HG03378 (cell line): Measurements from ENCODE around the gene METTL24.

Experiments
- ATAC-seq: cut with Tn5 transposase; IDR thresholded peaks from one replicate; pipeline ENCODE4 v1.9.1; 2021; ENCODE audit warnings: mild to moderate bottlenecking, moderate library complexity; ENCODE audit not compliant: unreplicated experiment

Gene METTL24

DNA sequence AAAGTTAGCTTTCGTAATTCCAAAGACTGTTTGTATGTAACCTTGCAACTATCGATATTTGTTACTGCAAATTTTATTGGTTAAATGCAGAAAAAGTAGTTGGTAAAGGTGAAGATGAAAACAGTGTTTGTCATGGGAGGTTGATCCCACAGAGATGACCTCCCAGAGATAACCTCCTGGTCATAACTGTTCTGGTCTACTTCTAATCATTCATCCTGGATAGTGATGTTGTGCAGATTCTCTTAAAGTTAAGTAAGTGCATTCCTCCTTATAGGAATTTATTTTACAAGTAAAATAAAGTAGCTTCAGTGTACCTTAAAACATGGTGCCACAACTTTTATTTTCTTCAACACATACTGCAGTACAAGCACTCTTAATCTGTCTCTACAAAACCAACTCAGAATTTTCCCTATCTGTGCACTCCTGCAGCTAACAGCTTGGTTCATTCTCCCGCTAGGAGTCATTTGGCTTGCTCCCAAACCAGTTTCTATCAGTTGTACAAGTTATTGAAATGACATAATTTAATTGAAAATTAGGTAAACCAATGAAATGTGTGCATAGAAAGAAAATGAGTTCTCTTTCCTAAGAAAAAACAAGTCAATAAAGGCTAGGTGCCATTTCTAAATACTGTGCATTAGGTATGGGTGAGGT is 19.2 kb downstream of the METTL24 start:
- ATAC-seq, result no peak

DNA sequence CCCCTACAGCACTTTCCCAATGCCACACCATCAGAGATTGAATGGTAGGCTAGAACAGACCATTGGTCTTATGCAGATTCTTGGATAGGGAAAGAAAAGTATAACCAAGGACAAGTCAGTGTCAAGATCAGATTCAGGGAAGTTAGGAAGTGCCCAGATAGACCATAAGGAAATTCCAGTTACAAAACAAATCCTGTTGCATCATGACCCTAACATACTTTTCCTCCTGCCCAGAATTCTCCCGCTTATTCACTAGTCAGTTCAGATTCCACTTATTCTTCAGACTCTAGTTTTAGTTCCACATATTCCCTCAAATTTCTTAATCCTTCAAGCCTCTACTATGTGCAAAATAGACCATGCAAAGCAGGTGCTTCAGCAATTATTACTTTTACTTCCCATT is 20.7 kb downstream of the METTL24 start:
- ATAC-seq, result no peak

DNA sequence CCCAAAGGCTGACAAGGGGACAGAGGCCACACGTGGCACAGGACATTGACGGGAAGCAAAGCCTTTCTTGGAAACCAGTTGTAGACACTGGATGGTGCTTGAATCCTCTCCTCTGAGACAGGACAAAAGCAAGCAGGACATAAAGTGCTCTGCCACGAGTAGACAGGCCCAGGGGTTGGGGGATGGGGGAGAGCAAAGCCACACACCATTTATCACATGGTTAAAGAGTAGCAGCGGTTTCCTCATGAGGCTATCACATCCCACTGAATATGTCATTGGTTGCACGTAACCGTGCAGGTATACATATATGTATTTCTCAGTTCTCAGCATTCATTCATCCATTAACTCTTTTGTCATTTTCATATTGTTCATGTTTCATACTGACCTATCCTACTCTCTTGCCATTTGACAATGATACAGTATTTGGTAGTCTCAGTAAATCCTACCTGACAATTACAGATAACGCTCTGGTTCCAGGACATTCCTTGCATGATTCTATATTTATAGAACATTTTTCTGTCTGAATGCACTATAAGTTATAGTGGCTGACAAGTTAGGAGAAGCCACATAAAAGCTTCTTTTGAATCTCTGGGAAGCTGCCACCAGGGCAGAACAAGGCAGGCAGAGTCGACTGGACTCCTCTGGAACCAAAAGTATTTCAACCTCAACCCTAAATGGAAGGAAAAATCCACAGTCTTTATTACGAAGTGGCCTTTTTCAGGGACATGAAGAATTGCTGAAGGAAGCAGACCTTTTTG is 23.5 kb downstream of the METTL24 start:
- ATAC-seq, result no peak

DNA sequence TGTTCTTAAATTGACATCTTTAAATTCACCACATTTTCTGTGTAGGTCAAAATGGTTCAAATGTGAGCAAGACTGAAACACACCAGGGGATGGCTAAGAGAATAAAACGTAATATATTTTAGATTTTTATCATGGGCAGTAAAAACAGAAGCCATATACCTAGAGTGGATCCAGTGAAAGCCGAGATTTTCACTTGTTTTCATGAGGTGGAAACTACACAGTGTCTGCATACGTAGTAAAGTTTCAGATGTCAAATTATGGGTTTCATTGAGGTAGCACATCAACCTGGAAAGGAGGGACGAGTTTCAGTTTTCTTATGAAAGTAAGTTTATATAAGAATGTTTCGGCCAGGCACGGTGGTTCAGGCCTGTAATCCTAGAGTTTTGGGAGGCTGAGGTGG is 25.9 kb downstream of the METTL24 start:
- ATAC-seq, result no peak

DNA sequence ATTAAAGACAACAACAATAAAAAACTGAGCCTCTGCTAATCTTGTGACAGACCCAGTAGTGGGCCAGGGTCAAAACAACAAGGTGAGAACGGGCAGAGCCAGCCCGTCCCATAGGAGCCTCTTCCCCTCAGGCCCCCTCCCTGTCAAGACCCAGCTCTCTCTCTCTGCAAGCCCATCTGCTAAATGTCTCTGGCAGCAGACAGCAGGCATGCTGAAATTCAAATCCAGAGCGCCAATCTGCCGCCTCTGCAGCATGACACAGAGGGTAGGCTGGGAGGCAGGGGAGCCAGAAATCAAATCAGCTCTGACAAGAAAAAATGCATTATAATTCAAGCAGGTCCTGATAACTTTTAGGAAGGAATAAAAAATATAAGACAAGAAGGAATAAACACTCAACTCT is 26.3 kb downstream of the METTL24 start:
- ATAC-seq, result no peak

DNA sequence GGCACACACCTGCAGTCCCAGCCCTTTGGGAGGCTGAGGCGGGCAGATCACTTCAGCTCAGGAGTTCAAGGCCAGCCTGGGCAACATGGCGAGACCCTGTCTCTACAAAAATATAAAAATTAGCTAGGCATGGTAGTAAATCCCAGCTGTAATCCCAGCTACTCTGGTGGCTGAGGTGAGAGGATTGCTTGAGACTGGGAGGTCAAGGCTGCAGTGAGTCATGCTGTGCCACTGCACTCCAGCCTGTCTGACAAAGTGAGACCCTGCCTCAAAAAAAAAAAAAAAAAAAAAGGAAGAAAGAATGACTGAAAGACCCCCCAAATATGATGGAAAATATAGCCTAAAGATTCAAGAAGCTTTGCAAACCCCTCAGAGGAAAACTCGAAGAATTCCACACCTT is 26.8 kb downstream of the METTL24 start:
- no peak for ATAC-seq

DNA sequence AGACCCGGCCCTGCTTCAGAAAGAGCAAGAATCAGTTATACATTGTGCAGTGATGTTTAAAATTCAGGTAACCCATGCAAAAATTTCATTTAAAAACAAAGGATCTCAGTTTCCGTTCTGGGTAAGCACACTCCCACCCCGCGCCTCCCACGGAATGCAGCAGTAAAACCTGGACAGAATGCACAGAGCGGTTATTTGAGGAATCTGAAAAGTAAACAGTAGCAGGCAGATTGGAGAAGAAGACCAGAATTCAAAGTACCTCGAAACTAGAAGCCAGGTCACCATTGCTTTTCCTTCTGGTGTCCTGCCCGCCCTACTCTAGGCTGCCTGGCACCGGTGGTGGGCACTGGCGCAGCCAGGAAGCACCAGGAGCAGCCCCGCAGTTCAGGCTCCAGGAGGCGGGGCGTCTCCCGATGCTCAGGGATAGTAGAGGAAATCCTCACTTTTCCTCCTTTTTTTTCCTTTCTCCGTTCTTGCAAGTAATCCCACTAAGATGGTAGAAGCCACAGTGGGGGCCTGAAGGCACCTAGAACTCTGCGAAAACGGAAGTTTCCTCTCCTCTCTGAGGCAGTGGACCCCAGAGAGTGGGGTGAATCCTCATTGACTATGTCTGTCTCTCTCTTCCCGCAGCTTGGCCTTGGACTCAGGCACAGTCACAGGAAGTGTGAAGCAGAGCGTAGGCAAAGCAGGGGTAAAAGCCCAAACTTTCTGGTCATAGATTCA is 28.3 kb downstream of the METTL24 start:
- no peak for ATAC-seq

DNA sequence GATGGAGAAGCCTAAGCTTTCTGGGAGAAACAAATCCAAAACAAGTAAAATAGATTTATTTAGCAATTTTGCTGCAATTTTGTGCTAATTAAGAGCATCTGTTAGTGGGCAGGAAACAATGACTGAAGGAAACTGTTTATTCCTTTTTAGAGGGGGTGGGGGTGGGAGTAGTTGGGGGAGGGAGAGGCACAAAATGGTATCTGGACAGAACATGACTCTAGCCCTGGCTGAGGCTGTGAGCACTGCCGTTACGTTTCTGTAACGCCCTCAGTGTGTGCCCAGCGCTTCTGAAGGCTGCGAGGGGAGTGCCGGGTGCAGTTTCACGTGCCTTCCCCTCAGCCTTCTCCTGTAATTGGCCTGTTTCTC is 28.8 kb downstream of the METTL24 start:
- no peak for ATAC-seq

DNA sequence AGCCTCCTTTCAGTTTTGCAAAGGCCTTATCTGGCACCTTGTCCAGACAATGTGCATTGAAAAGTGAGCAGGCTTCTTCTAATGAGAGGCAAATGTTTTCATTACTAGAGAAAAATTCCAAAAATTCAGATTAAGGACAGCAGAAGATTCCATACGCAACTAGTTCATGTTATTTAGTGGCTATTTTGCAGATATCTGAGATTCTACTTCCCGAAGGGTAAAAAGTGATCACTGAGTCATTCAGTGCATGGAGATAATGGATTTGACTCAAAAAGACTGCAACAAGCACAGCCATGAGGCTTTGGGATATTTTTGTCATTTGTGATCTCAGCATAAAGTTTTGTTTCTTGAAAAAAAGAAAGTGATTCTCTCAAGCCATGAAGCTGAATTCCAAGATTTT is 29.9 kb downstream of the METTL24 start:
- no peak for ATAC-seq

DNA sequence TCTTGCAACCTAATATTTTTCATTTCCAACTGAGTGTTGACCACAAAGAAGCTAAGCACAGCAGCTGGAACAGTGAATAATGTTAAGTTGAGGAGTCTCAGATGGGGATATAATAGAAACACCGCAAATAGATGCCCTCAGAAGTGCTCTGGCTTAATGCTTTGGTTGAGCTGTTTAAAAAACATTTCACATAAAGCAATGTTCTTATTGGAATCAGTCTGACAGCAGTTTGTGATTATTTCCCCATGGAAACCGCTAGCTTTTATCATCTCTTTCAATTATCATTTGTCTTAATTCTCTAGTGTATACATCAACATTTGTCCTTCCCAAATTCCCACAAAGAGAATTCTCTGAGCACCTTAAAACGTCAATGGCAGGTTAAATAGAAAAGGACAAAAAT is 30.8 kb downstream of the METTL24 start:
- ATAC-seq, result no peak

DNA sequence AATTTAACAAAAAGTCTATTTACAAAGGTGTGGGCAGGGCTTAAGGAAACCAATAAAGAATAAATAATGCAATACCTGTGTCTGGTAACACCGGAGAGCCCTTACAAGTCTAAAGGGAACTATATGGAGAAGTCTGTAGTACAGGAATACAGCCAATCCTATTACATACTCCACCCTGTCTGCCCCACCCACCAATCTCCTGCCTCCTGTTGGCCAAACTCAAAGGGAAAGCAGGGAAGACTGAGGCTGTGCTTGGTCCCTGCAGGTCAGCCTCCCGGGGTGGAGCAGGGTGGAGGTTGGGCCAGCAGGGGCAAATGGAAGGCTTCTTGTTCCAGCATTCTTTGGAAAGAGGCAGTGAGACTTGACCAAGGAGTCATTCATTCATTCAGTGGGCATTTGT is 31.5 kb downstream of the METTL24 start:
- ATAC-seq, result no peak

DNA sequence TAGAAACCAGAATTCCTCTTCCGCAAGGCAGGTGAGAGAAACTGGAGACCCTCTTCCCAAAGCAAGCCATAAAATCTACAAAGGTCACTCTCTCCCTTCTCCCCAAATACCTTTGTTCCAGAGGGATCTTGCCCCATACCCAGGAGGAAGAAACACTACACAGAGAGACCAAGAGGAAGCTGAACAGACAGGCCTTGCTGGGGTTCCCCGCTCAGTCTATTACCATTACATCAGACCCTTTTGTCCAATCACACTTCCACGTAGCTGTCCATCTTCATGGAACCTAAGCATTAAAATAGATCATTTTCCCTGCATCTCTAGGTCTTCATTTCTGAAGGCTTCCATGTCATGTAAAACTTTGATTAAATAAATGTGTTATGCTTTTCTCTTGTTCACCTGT is 32.1 kb downstream of the METTL24 start:
- ATAC-seq, result no peak

DNA sequence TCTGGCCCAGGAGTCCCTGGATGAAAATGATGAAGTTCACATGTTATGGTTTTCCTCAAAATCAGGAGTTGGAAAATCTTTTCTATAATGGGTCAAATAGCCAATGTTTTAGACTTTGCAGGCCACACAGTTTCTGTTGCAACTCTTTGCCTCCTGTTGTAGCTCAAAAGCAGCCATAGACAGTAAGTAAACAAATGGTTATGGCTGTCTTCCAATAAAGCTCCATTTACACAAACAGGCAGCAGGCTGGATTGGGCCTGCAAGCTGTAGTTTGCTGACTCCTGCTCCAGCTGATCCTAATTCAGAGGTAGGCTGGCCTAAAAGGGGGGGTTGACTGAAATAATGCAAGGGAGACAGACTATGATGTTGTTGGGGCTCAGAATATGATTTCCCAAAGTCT is 33.0 kb downstream of the METTL24 start:
- ATAC-seq, result no peak

DNA sequence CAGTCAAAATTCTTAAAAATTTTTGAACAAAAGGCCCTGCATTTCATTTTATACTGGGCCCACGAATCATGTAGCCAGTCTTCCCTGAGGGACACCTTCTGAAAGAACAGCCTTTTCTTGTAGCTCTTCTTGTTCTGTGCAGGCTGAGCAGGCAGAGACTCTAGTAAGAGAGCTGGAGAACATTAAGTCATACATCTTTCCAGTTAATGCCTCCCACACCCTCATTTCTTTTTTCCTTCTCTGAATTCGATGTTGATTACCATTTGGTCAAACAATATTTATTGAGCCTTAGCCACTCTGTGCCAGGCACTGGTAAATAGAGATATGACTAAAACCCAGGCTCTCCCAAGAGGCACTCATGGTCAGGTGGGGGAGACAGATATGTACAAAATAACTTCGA is 33.6 kb downstream of the METTL24 start:
- no peak for ATAC-seq

DNA sequence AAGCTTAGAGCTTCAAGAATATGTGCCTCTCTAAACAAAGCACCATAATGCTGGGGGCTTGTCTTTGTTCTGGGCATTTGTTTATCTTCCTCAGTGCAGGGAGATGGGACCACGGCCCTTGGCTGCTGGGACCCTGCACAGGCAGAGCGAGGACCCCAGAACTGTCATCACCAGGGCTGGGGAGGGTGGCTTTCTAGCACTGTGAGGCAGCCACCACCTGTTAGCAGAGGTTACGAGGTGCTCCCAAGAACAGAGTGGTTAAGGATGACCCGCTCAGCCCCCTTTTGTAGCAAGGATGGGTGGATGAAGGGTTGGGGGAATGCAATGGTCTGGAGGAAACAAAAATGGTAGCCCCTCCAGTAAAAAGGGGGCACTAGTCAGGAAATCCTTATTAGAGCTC is 34.9 kb downstream of the METTL24 start:
- ATAC-seq, result no peak

DNA sequence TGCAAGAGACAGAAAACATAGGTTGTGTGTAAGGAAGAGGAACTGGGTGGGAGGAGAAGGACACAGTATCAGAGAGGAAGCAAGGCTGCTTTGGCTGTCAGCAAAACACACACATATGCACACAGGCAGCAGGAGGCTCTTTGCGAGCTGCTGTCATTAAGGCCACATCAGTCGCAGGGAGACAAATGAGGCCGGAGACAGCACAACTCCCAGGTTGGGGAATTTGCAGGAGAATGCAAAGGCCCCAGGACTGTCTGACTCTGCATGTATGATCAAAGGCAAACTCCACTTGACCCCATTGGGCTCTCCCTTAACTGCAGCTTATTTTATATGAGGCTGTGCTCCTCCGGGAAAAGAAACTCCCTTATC is 35.3 kb downstream of the METTL24 start:
- no peak for ATAC-seq

DNA sequence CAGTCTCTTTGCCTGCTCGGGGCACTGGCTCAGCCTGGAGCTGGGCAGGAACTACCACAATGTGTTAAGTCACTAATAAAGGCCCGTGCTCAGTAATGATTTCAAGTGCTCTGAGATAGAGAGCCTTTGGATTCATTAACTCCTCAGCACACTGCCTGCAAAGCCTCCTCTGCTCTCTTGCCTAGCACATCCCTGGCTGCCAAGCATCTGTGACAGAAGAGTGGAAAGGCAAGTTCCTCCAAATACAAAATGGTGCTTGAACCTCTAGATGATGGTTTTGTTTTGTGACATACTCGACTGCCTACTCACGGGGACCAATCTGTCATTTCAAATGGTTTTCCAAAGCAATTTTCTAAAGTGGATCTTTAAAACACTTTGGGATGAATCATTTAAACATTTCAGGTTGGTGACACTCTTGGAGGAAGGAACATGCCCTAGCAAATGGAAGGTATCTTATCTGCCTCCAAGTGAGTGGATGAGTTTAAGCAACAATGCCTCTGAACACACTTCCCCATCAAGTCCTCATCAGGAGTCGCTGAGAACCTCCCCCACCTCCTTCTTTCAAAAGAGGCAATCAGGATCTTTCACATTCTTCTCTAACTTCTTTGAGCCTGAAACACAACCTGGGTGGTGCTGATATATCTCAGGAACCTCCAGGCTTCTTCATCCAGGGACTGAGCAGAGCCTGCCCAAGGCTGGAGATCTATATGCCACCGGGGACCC is 35.8 kb downstream of the METTL24 start:
- ATAC-seq, result no peak

DNA sequence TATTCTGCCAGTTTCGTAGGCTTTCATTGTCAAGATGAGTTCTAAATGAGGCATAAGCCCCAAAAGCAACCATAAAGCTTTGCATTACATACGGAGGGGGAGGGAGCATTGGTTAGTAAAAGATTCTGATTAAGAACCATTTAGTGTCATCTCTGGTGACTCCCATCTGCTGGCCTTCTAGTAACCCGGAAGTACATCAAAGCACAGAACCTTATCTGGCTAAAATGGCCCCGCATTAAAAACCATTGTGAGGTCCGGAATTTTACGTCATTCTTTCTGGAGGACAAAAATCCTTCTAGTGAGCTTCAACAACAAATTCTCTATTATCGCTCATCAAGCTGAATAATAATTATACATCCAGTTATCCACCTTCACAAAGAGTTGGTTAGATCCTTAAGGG is 37.8 kb downstream of the METTL24 start:
- ATAC-seq, result no peak

DNA sequence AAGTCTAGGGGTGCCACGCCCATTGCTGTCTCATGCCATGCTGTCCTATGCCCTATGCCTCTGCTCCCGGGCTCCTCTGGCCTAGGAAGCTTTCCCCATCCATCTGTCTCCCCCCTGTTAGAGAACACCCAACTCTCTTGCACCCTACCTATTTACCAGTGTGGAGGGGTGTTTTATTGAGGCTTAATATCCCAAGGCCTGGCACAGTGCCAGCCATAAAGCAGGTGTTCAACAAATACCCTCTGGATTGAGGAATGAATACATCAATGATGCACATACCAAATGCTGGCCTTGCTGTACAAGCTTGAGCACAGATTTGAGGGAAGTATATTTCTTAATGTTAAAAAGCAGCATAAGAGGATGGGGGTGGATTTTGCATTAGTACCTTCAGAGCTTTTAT is 38.3 kb downstream of the METTL24 start:
- ATAC-seq, result no peak

DNA sequence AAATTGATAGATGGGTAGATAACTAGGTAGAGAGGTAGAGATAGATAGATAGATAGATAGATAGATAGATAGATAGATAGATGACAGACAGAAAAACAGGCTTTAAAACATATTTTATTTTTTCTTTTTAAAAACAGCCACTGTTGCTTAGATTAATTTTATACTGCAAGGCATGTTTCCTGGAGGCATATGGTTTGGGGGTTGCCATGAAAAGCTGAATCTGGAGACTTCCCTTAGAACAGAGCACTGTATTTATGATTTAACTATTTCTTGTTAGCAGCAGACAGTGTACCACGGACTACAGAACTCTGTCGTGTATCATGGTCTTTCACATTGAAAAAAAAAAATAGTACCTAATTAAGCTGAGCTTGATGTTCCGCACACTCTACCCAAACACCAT is 38.8 kb downstream of the METTL24 start:
- ATAC-seq, result no peak

DNA sequence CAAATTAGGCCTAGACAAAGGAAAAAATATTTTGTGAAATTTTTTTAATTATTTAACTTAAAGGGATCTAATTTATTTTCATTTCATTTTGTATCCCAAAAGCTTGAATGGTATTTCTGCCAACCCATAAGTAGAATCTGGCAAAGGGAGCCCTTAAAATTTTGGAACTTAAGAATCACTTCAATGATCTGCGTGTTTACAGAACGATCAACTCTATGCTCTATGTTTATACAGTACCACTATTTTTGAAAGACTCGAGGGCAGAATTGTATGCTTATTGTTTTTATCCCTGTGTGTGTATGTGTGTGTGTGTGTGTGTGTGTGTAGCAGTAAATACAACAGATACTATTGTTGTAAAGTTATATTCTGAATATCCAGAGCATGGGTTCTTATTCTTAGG is 39.2 kb downstream of the METTL24 start:
- ATAC-seq, result no peak

DNA sequence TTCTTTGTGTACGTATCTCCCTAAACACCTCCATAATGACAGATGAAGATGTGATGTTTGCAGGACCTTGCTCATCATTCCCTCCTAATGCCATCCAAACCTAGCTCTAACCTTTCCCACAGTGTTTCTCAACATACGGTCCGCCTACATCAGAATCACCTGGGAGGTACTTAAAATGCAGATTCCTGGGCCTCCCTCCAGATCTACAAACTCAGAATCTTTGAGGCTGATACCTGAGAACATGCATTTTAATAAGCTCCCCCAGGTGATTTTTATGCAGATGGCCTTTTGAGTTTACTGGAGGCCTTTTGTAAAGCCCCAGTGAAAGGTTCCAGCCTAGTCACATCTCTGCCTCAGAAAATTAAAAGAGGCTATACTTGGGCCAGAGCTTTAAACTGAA is 40.5 kb downstream of the METTL24 start:
- no peak for ATAC-seq
